GM10248 (cell line): Measurements from ENCODE around the gene ATP9B.

Experiments
- CTCF ChIA-PET: fragments of 300-600 bp; sonication (Branson Sonifier 250); formaldehyde crosslinking; extraction: SDS; loops from one replicate; lab custom pipeline; 2021; ENCODE audit warnings: antibody characterized with exemption; lab: Yijun Ruan, JAX
- POLR2A ChIA-PET: fragments of 350-650 bp; sonication (Branson Sonifier 250); formaldehyde crosslinking; extraction: SDS; loops from one replicate; lab custom pipeline; 2020; ENCODE audit warnings: antibody characterized with exemption; lab: Yijun Ruan, JAX
- DNase-seq: peaks from one replicate; pipeline ENCODE4 v3.0.0; 2012; ENCODE audit errors: extremely low spot score
- CTCF ChIP-seq: IDR thresholded peaks from 2 replicates; pipeline ENCODE4 v1.5.1; 2012; ENCODE audit warnings: mild to moderate bottlenecking, low read depth; ENCODE audit errors: extremely low read depth, missing control alignments, control extremely low read depth

ATP9B gene

GRCh38 chr18:79121746-79122474 lies 52.7 kb downstream of the ATP9B start:
- DNase-seq, result no peak
- ChIA-PET POLR2A (no interaction called here), CTCF (no interaction called here)
- no peak for TF ChIP-seq CTCF

GRCh38 chr18:79123948-79124347 lies 54.8 kb downstream of the ATP9B start:
- CTCF ChIA-PET, result no interaction called here

GRCh38 chr18:79129120-79129519 lies 59.9 kb downstream of the ATP9B start:
- ChIA-PET CTCF (no interaction called here), POLR2A (no interaction called here)
- no peak for TF ChIP-seq CTCF
- no peak for DNase-seq

More at GRCh38 chr18:79123948-79124347, 54.8 kb downstream of the ATP9B start:
- POLR2A ChIA-PET, result no interaction called here
- DNase-seq, result no peak
- TF ChIP-seq CTCF, result no peak

- ChIA-PET POLR2A (no interaction called here), CTCF (interaction anchor here (1.3 kb wide), 1 partner anchor 13 kb away, joined by 4 read pairs; no protein-coding TSS in a partner anchor)
- DNase-seq, result no peak
- no peak for TF ChIP-seq CTCF
Measured at GRCh38 chr18:79133724-79134123, 64.5 kb downstream of the ATP9B start.

- CTCF ChIA-PET, result no interaction called here
- no peak for DNase-seq
Measured at GRCh38 chr18:79135924-79136323, 66.7 kb downstream of the ATP9B start.

GRCh38 chr18:79136742-79137141 lies 67.5 kb downstream of the ATP9B start:
- POLR2A ChIA-PET, result no interaction called here
- CTCF ChIA-PET, result no interaction called here
- TF ChIP-seq CTCF, result no peak
- DNase-seq, result no peak

More at GRCh38 chr18:79135924-79136323, 66.7 kb downstream of the ATP9B start:
- no peak for TF ChIP-seq CTCF
- POLR2A ChIA-PET, result no interaction called here

GRCh38 chr18:79139206-79139605 lies 70.0 kb downstream of the ATP9B start:
- CTCF ChIA-PET, result interaction anchor here (1.2 kb wide), 1 partner anchor 30 kb away, joined by 3 read pairs; no protein-coding TSS in a partner anchor
- no peak for TF ChIP-seq CTCF
- POLR2A ChIA-PET, result no interaction called here

More at GRCh38 chr18:79139206-79139605, 70.0 kb downstream of the ATP9B start:
- no peak for DNase-seq
